CD4-positive, alpha-beta T cell (primary cell): ENCODE results near the gene PDE8B. TPM values are rescaled to one million over a fixed set of nuclear protein-coding genes. Genes with fewer than 3 reads are reported as not detected.
A peak's percentile ranks its signal among the peaks of the same experiment; 100 is the strongest.
"Not testable (repeated sequence)": the region's sequence is repeated elsewhere in the genome, so short reads cannot be mapped to it uniquely, and the experiment has no call there.

Experiments used
- ATAC-seq: fragments of 200-7000 bp; cut with Tn5 transposase; one replicate; pipeline ENCODE4 v1.10.0; 2022; ENCODE audit warnings: mild to moderate bottlenecking; ENCODE audit not compliant: poor library complexity
- CTCF ChIA-PET: fragments of 350-600 bp; sonication (Branson Sonifier 250); formaldehyde crosslinking; loops from one replicate; lab custom pipeline; 2021; ENCODE audit warnings: antibody characterized with exemption, inconsistent platforms; lab: Charles Lee
- POLR2A ChIA-PET: fragments of 350-600 bp; sonication (Branson Sonifier 250); formaldehyde crosslinking; loops from one replicate; lab custom pipeline; 2021; ENCODE audit warnings: antibody characterized with exemption, inconsistent platforms; lab: Charles Lee
- DNase-seq, 14 experiments: peaks; one replicate each; pipeline ENCODE4 v3.0.0-alpha.2; 2013 to 2020; ENCODE audit warnings: mixed read lengths in 2 of 14
- H3K27ac ChIP-seq, 2 donors: one replicate each; pipeline versions ENCODE4 v1.5.1 to v1.7.0; 2013; ENCODE audit warnings: low read length in 2 of 2, low read depth in 1 of 2, mild to moderate bottlenecking in 1 of 2
- H3K27me3 ChIP-seq, 2 experiments: 1 replicate in 1 of 2; 2 replicates in 1 of 2; pipeline versions ENCODE4 v1.6.1 to v1.7.0; 2013; ENCODE audit warnings: low read length in 2 of 2, control low read depth in 1 of 2, mild to moderate bottlenecking in 1 of 2, moderate library complexity in 1 of 2; ENCODE audit not compliant: insufficient read depth in 2 of 2, control insufficient read depth in 1 of 2
- H3K36me3 ChIP-seq: one replicate; pipeline ENCODE4 v1.6.1; 2013; ENCODE audit warnings: low read length, control low read depth; ENCODE audit not compliant: insufficient read depth
- H3K4me1 ChIP-seq: one replicate; pipeline ENCODE4 v1.6.1; 2013; ENCODE audit warnings: low read length, control low read depth; ENCODE audit not compliant: insufficient read depth
- H3K4me3 ChIP-seq: one replicate; pipeline ENCODE4 v1.5.1; 2013; ENCODE audit warnings: mild to moderate bottlenecking, low read length, moderate library complexity
- H3K9me3 ChIP-seq, 2 experiments: 1 replicate in 1 of 2; 2 replicates in 1 of 2; pipeline versions ENCODE4 v1.6.1 to v1.7.0; 2013; ENCODE audit warnings: low read length in 2 of 2, mild to moderate bottlenecking in 2 of 2, control low read depth in 1 of 2, moderate library complexity in 1 of 2; ENCODE audit not compliant: control insufficient read depth in 1 of 2, insufficient read depth in 1 of 2
- H3K27ac Mint-ChIP-seq: one replicate; pipeline ENCODE4 v1.8.0; 2020; ENCODE audit warnings: mixed read lengths
- H3K27me3 Mint-ChIP-seq: one replicate; pipeline ENCODE4 v1.8.0; 2021; ENCODE audit warnings: mixed read lengths
- H3K36me3 Mint-ChIP-seq: one replicate; pipeline ENCODE4 v1.8.0; 2021; ENCODE audit warnings: low read depth, mixed read lengths
- H3K4me1 Mint-ChIP-seq: one replicate; pipeline ENCODE4 v1.8.0; 2021; ENCODE audit warnings: low read depth, mixed read lengths
- H3K4me3 Mint-ChIP-seq: one replicate; pipeline ENCODE4 v1.8.0; 2020; ENCODE audit warnings: mild to moderate bottlenecking, mixed read lengths
- H3K9me3 Mint-ChIP-seq: one replicate; pipeline ENCODE4 v1.8.0; 2020; ENCODE audit warnings: mixed read lengths
- CTCF ChIP-seq: fragments of 200-600 bp; IDR thresholded peaks from one replicate; pipeline ENCODE4 v1.8.0; 2022; ENCODE audit warnings: antibody characterized with exemption, mild to moderate bottlenecking
- intact Hi-C, 2 experiments: fragments of 100-400 bp; cut with DNase I in 1 of 2; cut with micrococcal nuclease in 1 of 2; formaldehyde crosslinking; loops; one replicate each; pipeline versions ENCODE4 v1.15.1 to v1.9.0; 2023 to 2025; cut with DNase I, micrococcal nuclease
- total RNA-seq, 174 experiments: library from RNA in 2 of 174; stranded (reverse) in 2 of 174; gene quantifications; one replicate each; pipeline ENCODE4 v1.2.3 and lab custom pipeline; 2021 to 2026

The PDE8B gene
- total RNA-seq, 2 experiments from 2014 or later: 0.22 to 0.27 TPM

- ATAC-seq: peak; percentile 91
Measured at GRCh38 chr5:77379558-77380061, 169.1 kb downstream of the PDE8B start.

DNA sequence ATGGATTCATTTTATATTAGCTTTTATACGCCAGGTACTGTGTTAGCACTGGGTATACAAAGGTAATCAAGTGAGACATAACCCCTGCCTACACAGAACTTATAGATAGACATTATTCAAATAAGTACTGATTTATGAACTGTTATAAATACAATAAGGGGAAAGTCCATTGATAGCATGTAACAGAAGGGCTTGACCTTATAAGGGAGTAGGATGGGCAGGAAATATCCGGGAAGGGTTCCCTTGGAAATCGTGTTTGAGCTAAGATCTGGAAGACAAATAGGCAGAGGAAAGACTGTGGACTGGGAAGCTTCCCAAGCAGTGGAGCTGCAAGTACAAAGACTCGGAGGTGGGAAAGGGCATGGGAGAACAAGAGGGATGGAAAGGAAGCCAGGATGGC, 170.2 kb downstream of the PDE8B start:
- Mint-ChIP-seq H3K9me3 (peaks cover 3% of the 10 kb centered on the region), H3K27me3 (no peaks in the 10 kb centered on the region), H3K27ac (no peak overlapping the region), H3K4me3 (no peak overlapping the region), H3K4me1 (peaks cover 26% of the 10 kb centered on the region), H3K36me3 (no peaks in the 10 kb centered on the region)
- no peak for TF ChIP-seq CTCF
- DNase-seq (no peak), ATAC-seq (no peak)
- H3K9me3 ChIP-seq: no peaks in the 10 kb centered on the region
- intact Hi-C loops: no loop called here
- no peak overlapping the region for H3K4me3 ChIP-seq
- CTCF ChIA-PET: no interaction called here
- POLR2A ChIA-PET: no interaction called here
- no peaks in the 10 kb centered on the region for H3K36me3 ChIP-seq
- no peaks in the 10 kb centered on the region for H3K4me1 ChIP-seq
- H3K27ac ChIP-seq: no peak overlapping the region
- H3K27me3 ChIP-seq: no peaks in the 10 kb centered on the region

More at GRCh38 chr5:77379558-77380061, 169.1 kb downstream of the PDE8B start:
- peaks cover 26% of the 10 kb centered on the region for H3K4me1 Mint-ChIP-seq
- no peak for TF ChIP-seq CTCF
- H3K36me3 Mint-ChIP-seq: no peaks in the 10 kb centered on the region
- no peaks in the 10 kb centered on the region for H3K36me3 ChIP-seq
- no peaks in the 10 kb centered on the region for H3K4me1 ChIP-seq
- ChIA-PET CTCF (no interaction called here), POLR2A (no interaction called here)
- intact Hi-C loops: no loop called here
- H3K9me3 ChIP-seq: no peaks in the 10 kb centered on the region
- no peaks in the 10 kb centered on the region for H3K27me3 ChIP-seq
- peak overlapping the region; percentile 84 for H3K27ac Mint-ChIP-seq
- H3K9me3 Mint-ChIP-seq: peaks cover 3% of the 10 kb centered on the region
- H3K4me3 ChIP-seq: no peak overlapping the region
- peak overlapping the region in 1 of 2 donors; percentile 31 for H3K27ac ChIP-seq
- DNase-seq: peak in 12 of 14 experiments; percentile 6 to 67 (median 28)
- H3K27me3 Mint-ChIP-seq: no peaks in the 10 kb centered on the region
- H3K4me3 Mint-ChIP-seq: peak overlapping the region; percentile 14

DNA sequence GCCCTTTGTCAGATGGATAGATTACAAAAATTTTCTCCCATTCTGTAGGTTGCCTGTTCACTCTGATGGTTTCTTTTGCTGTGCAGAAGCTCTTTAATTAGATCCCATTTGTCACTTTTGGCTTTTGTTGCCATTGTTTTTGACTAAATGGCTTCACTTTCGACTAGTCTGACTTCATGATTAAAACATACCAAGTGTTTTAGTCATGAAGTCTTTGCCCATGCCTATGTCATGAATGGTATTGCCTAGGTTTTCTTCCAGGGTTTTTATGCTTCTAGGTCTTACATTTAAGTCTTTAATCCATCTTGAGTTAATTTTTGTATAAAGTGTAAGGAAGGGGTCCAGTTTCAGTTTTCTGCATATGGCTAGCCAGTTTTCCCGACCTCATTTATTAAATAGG, 172.9 kb downstream of the PDE8B start:
- H3K4me3 Mint-ChIP-seq, DNase-seq, intact Hi-C loops, H3K27me3 ChIP-seq, H3K36me3 Mint-ChIP-seq, H3K9me3 Mint-ChIP-seq, H3K4me3 ChIP-seq, CTCF ChIA-PET, ATAC-seq, H3K27me3 Mint-ChIP-seq, H3K9me3 ChIP-seq, H3K27ac Mint-ChIP-seq, H3K27ac ChIP-seq, POLR2A ChIA-PET, H3K36me3 ChIP-seq, H3K4me1 ChIP-seq: not testable (repeated sequence)
- peaks cover 26% of the 10 kb centered on the region for H3K4me1 Mint-ChIP-seq

DNA sequence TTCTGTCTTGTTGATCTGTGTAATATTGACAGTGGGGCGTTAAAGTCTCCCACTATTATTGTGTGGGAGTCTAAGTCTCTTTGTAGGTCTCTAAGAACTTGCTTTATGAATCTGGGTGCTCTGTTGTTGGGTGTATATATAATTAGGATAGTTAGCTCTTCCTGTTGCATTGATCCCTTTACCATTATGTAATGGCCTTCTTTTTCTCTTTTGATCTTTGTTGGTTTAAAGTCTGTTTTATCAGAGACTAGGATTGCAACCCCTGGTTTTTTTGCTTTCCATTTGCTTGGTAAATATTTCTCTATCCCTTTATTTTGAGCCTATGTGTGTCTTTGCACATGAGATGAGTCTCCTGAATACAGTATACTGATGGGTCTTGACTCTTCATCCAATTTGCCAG, 175.9 kb downstream of the PDE8B start:
- DNase-seq, H3K9me3 Mint-ChIP-seq, POLR2A ChIA-PET, H3K27ac ChIP-seq, H3K4me1 ChIP-seq, H3K36me3 Mint-ChIP-seq, H3K27me3 Mint-ChIP-seq, H3K4me3 ChIP-seq, CTCF ChIA-PET, ATAC-seq, H3K9me3 ChIP-seq, H3K36me3 ChIP-seq, H3K4me3 Mint-ChIP-seq, H3K27ac Mint-ChIP-seq, H3K27me3 ChIP-seq, H3K4me1 Mint-ChIP-seq: not testable (repeated sequence)
- intact Hi-C loops: loop anchor here in 1 of 2 experiments (5.0 kb wide), 1 partner anchor 39 kb away; no protein-coding TSS in a partner anchor
